ENCODE data around the gene EPS15.
"Not testable (repeated sequence)": the region's sequence is repeated elsewhere in the genome, so short reads cannot be mapped to it uniquely, and the experiment has no call there.

EPS15 gene

GRCh38 chr1:51514733-51515132, 4.3 kb downstream of the EPS15 start:
- DNase-seq, result no peak

- DNase-seq, result no peak
Measured at GRCh38 chr1:51512606-51513005, 6.5 kb downstream of the EPS15 start.

GRCh38 chr1:51512120-51512519, 6.9 kb downstream of the EPS15 start:
- DNase-seq, result no peak

GRCh38 chr1:51509773-51510172, 9.3 kb downstream of the EPS15 start:
- no peak for DNase-seq

- peak; percentile 69 for DNase-seq
Measured at GRCh38 chr1:51506537-51506936, 12.5 kb downstream of the EPS15 start.

- DNase-seq, result no peak
Measured at GRCh38 chr1:51504806-51505525, 14.1 kb downstream of the EPS15 start.

- not testable (repeated sequence) for DNase-seq
Measured at GRCh38 chr1:51501218-51501630, 17.8 kb downstream of the EPS15 start.

GRCh38 chr1:51499694-51500093, 19.4 kb downstream of the EPS15 start:
- no peak for DNase-seq

GRCh38 chr1:51498924-51499323, 20.1 kb downstream of the EPS15 start:
- DNase-seq, result no peak

GRCh38 chr1:51497340-51497739, 21.7 kb downstream of the EPS15 start:
- no peak for DNase-seq

GRCh38 chr1:51494138-51494830, 24.8 kb downstream of the EPS15 start:
- DNase-seq, result no peak

- DNase-seq, result no peak
Measured at GRCh38 chr1:51491166-51491981, 27.7 kb downstream of the EPS15 start.

GRCh38 chr1:51489472-51489871, 29.6 kb downstream of the EPS15 start:
- no peak for DNase-seq

GRCh38 chr1:51488372-51489050, 30.6 kb downstream of the EPS15 start:
- DNase-seq, result no peak

- DNase-seq, result no peak
Measured at GRCh38 chr1:51487628-51488027, 31.4 kb downstream of the EPS15 start.

GRCh38 chr1:51484591-51484990, 34.5 kb downstream of the EPS15 start:
- no peak for DNase-seq

- DNase-seq, result no peak
Measured at GRCh38 chr1:51482881-51483280, 36.2 kb downstream of the EPS15 start.

- DNase-seq, result not testable (repeated sequence)
Measured at GRCh38 chr1:51474832-51475620, 44.0 kb downstream of the EPS15 start.

GRCh38 chr1:51473331-51474115, 45.5 kb downstream of the EPS15 start:
- no peak for DNase-seq

GRCh38 chr1:51472359-51472758, 46.7 kb downstream of the EPS15 start:
- DNase-seq, result no peak

GRCh38 chr1:51469518-51469917, 49.5 kb downstream of the EPS15 start:
- DNase-seq, result no peak
